LNCaP clone FGC (cell line): ENCODE results near the gene PCED1A.

Experiments used
- DNase-seq: peaks from one replicate; pipeline ENCODE4 v3.0.0-alpha.2; 2011; ENCODE audit warnings: low read depth
- H3K4me3 ChIP-seq: 2 replicates; pipeline ENCODE4 v1.5.1; 2011; ENCODE audit warnings: mild to moderate bottlenecking, low read depth, low read length, control low read depth
- CTCF ChIP-seq: IDR thresholded peaks from 2 replicates; pipeline ENCODE4 v1.5.1; 2012; ENCODE audit warnings: mild to moderate bottlenecking; ENCODE audit not compliant: control insufficient read depth, insufficient read depth; ENCODE audit errors: extremely low read depth

Gene PCED1A

GRCh38 chr20:2865630-2866029, 25.2 kb upstream of the PCED1A start:
- H3K4me3 ChIP-seq: no peak overlapping the region
- no peak for TF ChIP-seq CTCF
- DNase-seq: no peak

- no peak for TF ChIP-seq CTCF
- H3K4me3 ChIP-seq: no peak overlapping the region
- no peak for DNase-seq
These were observed 24.6 kb upstream of the PCED1A start for GRCh38 chr20:2865101-2865500.

GRCh38 chr20:2864626-2865025, 24.2 kb upstream of the PCED1A start:
- no peak for DNase-seq
- no peak for TF ChIP-seq CTCF
- no peak overlapping the region for H3K4me3 ChIP-seq

- DNase-seq: peak; percentile 59
- no peak overlapping the region for H3K4me3 ChIP-seq
- TF ChIP-seq CTCF: no peak
These were observed 19.1 kb upstream of the PCED1A start for GRCh38 chr20:2859330-2860121.

GRCh38 chr20:2858591-2858990, 18.1 kb upstream of the PCED1A start:
- no peak for TF ChIP-seq CTCF
- DNase-seq: no peak
- no peak overlapping the region for H3K4me3 ChIP-seq

- no peak for TF ChIP-seq CTCF
- no peak for DNase-seq
- no peak overlapping the region for H3K4me3 ChIP-seq
These were observed 10.6 kb upstream of the PCED1A start for GRCh38 chr20:2851086-2851485.

GRCh38 chr20:2849529-2849928, 9.1 kb upstream of the PCED1A start:
- DNase-seq: no peak
- no peak overlapping the region for H3K4me3 ChIP-seq
- TF ChIP-seq CTCF: no peak
